Activated T-helper 17 cell treated with anti-CD3 and anti-CD28 coated beads, Interleukin-2, amount 50 U/mL, for 72 hours (primary cell): ENCODE data around the gene OR12D2. TPM values are rescaled to one million over a fixed set of nuclear protein-coding genes. Genes with fewer than 3 reads are reported as not detected.
"Not testable (repeated sequence)": the region's sequence is repeated elsewhere in the genome, so short reads cannot be mapped to it uniquely, and the experiment has no call there.

Experiments
- ATAC-seq: fragments of 150-1000 bp; cut with Tn5 transposase; replicated peaks from 2 replicates; pipeline ENCODE4 v1.10.0; 2021; ENCODE audit warnings: mild to moderate bottlenecking, moderate library complexity
- H3K27ac Mint-ChIP-seq: one replicate; pipeline ENCODE4 v1.8.0; 2022; ENCODE audit warnings: mixed read lengths
- H3K27me3 Mint-ChIP-seq: one replicate; pipeline ENCODE4 v1.8.0; 2022; ENCODE audit warnings: mixed read lengths
- H3K36me3 Mint-ChIP-seq: one replicate; pipeline ENCODE4 v1.8.0; 2022; ENCODE audit warnings: low read depth, mild to moderate bottlenecking, mixed read lengths
- H3K4me1 Mint-ChIP-seq: one replicate; pipeline ENCODE4 v1.8.0; 2022; ENCODE audit warnings: mixed read lengths
- H3K4me3 Mint-ChIP-seq: one replicate; pipeline ENCODE4 v1.8.0; 2022; ENCODE audit warnings: mild to moderate bottlenecking, mixed read lengths
- H3K9me3 Mint-ChIP-seq: one replicate; pipeline ENCODE4 v1.8.0; 2022; ENCODE audit warnings: mixed read lengths
- total RNA-seq, 2 donors: library from RNA; stranded (reverse); gene quantifications; one replicate each; pipeline ENCODE4 v1.2.3, GENCODE V29; 2022

Gene OR12D2, protein sequence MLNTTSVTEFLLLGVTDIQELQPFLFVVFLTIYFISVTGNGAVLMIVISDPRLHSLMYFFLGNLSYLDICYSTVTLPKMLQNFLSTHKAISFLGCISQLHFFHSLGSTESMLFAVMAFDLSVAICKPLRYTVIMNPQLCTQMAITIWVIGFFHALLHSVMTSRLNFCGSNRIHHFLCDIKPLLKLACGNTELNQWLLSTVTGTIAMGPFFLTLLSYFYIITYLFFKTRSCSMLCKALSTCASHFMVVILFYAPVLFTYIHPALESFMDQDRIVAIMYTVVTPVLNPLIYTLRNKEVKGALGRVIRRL
- not detected for total RNA-seq

DNA sequence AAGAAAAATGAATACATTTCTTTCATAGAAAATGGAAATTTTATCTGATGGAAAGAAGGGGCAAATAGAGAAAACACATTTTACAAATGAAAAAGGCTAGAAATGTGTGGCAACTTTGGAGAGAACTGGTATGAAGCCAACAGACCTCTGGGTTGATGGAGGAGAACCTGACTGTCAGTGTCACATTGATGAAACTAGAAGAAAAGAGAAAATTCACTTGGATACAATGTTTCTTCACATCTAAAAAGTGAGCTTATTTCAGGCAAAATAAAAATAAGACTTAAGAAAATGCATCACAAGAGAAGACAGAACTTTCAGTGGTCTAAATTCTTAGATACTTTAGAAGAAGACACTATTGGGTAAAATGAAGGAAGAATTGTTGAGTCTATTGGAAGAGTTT, at the start of gene OR12D2:
OR12D2 (plus strand) TSS at position 301 of the 400 bp plus-strand sequence. CDS start 1,069 bp downstream, outside the sequence.
- Mint-ChIP-seq H3K27ac (no peak within 1 kb of the TSS), H3K27me3 (peaks cover 40% of the 10 kb centered on the region), H3K9me3 (no peaks in the 10 kb centered on the region), H3K4me3 (no peak within 1 kb of the TSS), H3K36me3 (no peaks in the 10 kb centered on the region), H3K4me1 (no peaks in the 10 kb centered on the region)
- ATAC-seq: no peak

DNA sequence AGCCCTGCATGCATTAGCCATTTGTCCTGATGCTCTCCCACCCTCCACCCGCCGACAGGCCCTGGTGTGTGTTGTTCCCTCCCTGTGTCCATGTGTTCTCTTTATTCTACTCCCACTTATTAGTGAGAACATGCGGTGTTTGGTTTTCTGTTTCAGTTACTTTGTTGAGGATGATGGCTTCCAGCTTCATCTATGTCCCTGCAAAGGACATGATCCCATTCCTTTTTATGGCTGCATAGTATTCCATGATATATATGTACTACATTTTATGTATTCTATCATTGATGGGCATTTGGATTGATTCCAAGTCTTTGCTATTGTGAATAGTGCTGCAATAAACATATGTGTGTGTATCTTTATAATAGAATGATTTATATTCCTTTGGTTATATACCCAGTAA, 46.1 kb upstream of the OR12D2 start:
- not testable (repeated sequence) for H3K4me1 Mint-ChIP-seq, H3K9me3 Mint-ChIP-seq, H3K27ac Mint-ChIP-seq, H3K4me3 Mint-ChIP-seq, ATAC-seq, H3K36me3 Mint-ChIP-seq
- peaks cover 47% of the 10 kb centered on the region for H3K27me3 Mint-ChIP-seq

DNA sequence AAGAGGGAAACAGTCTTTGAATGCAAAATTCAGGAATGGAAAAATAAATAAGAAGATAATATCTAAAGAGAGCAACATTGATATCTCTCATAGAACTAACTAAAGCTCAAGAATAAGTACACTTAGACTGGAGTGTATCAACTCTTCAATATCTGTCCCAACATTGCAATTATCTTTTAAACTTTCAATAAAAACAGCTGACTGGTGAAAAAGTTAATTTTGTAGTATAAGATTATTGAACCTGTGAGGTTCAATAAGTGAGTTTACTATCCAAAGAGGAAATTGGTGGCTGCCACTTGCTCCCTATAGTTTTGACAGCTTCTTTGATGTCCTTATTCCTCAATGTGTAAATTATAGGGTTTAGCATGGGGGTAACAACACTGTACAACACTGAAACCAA, 40.5 kb upstream of the OR12D2 start:
- Mint-ChIP-seq H3K27me3 (peaks cover 52% of the 10 kb centered on the region), H3K4me3 (no peak overlapping the region), H3K4me1 (no peaks in the 10 kb centered on the region), H3K9me3 (peaks cover 7% of the 10 kb centered on the region), H3K36me3 (no peaks in the 10 kb centered on the region), H3K27ac (no peak overlapping the region)
- ATAC-seq: no peak

DNA sequence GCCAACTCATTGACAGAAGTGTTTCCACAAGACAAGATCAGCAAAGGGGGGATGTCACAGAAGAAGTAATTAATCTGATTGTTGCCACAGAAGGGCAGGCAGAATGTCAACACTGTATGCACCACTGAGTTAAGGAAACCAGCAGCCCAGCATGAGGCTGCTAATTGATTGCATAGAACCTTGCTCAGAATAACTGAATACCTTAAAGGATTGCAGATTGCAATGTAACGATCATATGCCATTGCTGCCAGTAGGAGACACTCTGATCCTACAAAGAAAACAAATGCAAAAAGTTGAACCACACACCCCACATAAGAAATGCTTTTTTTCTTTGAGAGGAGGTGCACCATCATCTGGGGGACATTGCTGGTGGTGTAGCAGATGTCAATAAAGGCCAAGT, 39.8 kb upstream of the OR12D2 start:
- H3K4me3 Mint-ChIP-seq: no peak overlapping the region
- ATAC-seq: no peak
- peaks cover 7% of the 10 kb centered on the region for H3K9me3 Mint-ChIP-seq
- H3K4me1 Mint-ChIP-seq: no peaks in the 10 kb centered on the region
- H3K27me3 Mint-ChIP-seq: peaks cover 52% of the 10 kb centered on the region
- no peak overlapping the region for H3K27ac Mint-ChIP-seq
- H3K36me3 Mint-ChIP-seq: no peaks in the 10 kb centered on the region

DNA sequence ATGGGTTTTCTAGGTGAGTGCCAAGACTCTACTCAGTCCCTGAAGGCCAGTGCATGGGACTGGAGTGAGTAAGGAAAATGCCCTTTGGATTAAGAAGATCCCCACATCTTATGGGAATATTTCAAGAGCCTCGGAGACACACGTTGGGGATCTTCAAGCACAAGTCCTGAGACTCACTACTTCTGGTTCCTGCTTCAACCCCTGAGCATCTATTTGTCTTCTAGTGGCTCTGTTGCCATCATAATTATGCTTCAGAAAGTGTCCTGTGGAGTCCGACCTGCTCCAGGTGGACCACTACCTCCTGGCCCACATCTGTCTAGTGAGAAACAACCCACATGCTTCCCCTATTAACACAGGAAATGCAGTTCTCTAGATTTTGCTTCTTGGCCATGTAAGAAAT, 26.7 kb upstream of the OR12D2 start, which contains the start of gene OR5V1:
OR5V1 (minus strand) TSS at position 101 of the 400 bp plus-strand sequence. CDS start 12,670 bp downstream, outside the sequence.
- ATAC-seq: no peak
- peaks cover 19% of the 10 kb centered on the region for H3K27me3 Mint-ChIP-seq
- H3K36me3 Mint-ChIP-seq: no peaks in the 10 kb centered on the region
- no peaks in the 10 kb centered on the region for H3K4me1 Mint-ChIP-seq
- H3K9me3 Mint-ChIP-seq: no peaks in the 10 kb centered on the region
- H3K27ac Mint-ChIP-seq: no peak within 1 kb of the TSS
- no peak within 1 kb of the TSS for H3K4me3 Mint-ChIP-seq

DNA sequence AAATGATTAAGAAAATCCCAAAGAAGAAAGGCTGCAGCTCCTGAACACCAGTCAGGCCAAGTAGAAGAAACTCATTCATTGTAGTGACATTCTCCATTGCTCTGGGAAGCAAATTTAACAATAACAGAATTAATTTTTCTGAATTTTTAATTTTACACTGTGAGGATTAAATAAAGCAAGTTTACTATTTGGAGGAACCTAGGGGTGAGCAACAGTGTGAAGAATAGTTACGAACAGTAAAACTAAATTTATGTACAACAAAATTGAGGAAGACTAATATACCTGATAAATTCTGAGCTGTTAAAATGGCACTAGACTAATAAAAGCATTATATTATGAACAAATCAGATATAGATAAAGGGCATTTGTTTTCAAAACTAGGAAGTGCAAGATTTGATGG, 20.2 kb upstream of the OR12D2 start, which contains the start of gene OR12D3:
OR12D3 (minus strand) TSS at position 101 of the 400 bp plus-strand sequence; CDS start at position 97, 4 bp downstream.
- no peak within 1 kb of the TSS for H3K27ac Mint-ChIP-seq
- peaks cover 28% of the 10 kb centered on the region for H3K27me3 Mint-ChIP-seq
- no peak within 1 kb of the TSS for H3K4me3 Mint-ChIP-seq
- no peaks in the 10 kb centered on the region for H3K4me1 Mint-ChIP-seq
- no peaks in the 10 kb centered on the region for H3K36me3 Mint-ChIP-seq
- no peaks in the 10 kb centered on the region for H3K9me3 Mint-ChIP-seq
- no peak for ATAC-seq

DNA sequence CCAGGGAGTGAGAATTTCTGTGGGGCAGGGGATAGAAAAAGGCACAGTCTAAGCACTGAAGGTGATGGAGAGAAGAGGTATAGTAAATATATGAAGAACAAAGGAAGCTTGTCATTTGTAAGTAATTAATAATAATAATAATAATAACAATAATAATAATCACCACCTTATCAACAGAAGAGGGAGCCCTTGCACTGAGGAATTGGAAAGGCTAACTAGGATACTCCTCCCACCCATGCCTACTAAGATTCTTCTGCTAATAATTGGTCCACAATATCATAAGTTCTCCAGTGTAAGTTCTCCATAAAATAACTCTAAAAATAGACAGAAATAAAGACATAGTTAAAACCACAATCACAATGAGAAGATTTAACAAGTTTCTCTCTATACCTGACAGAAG, 19.4 kb upstream of the OR12D2 start:
- Mint-ChIP-seq H3K27ac (no peak overlapping the region), H3K4me1 (no peaks in the 10 kb centered on the region), H3K9me3 (no peaks in the 10 kb centered on the region), H3K36me3 (no peaks in the 10 kb centered on the region), H3K4me3 (no peak overlapping the region), H3K27me3 (peaks cover 26% of the 10 kb centered on the region)
- ATAC-seq: no peak

DNA sequence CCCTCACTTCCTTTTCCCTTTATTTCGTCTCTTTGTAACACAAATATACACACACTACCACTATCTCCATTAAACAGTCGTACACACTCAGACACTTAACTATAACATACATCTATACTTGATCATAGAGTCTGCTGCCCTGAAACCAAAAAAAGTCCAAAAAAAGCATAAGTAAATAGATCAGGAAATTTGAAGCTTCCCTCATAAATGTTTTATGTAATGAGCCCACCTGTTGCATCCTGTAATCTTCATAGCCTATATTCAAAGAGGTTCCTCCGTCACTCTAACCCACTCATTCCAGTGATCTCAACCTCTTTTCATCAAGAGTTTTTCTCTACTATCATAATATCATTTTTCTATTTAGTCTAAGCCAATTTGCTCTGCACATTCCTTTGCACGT, 6.9 kb upstream of the OR12D2 start:
- H3K4me3 Mint-ChIP-seq: no peak overlapping the region
- no peaks in the 10 kb centered on the region for H3K9me3 Mint-ChIP-seq
- H3K27ac Mint-ChIP-seq: no peak overlapping the region
- H3K27me3 Mint-ChIP-seq: peaks cover 39% of the 10 kb centered on the region
- ATAC-seq: no peak
- no peaks in the 10 kb centered on the region for H3K4me1 Mint-ChIP-seq
- no peaks in the 10 kb centered on the region for H3K36me3 Mint-ChIP-seq

DNA sequence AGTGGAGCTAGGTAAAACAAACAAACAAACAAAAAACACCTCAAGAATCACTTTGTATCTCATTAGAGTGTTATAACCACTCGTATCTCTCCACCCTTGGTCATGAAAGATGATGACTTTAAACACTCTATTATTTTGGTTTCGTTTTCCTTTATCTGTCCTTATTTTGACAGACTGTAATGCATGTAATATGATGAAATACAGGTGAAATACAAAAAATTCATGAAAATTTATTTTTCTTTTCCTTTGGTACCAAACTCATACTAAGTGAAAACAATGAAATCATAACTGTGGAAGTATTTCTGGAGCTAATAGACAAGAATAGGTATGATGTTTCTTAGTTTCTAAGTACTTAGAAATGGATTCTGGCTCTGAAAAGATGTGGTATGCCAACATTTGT, 4.1 kb downstream of the OR12D2 start:
- Mint-ChIP-seq H3K36me3 (no peaks in the 10 kb centered on the region), H3K27me3 (peaks cover 41% of the 10 kb centered on the region), H3K9me3 (no peaks in the 10 kb centered on the region), H3K4me1 (no peaks in the 10 kb centered on the region), H3K27ac (no peak overlapping the region), H3K4me3 (no peak overlapping the region)
- ATAC-seq: no peak

DNA sequence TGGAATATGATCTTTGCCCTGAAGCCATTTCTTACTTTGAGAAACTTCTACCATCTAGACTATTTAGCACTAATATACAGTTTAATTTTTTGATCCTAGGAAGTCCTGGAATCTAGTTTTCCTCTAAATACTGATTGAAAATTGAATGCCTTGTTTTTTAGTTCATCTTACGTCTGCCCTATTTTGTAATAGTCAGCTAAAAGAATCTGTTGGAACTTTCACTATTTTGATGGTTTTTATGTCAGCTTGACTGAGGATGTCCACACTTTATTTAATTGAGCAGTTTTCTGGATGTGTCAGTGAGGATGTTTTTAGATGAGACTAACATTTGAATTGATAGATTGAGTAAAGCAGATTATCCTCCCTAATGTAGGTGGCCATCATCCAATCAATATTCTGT, 8.4 kb downstream of the OR12D2 start:
- H3K27ac Mint-ChIP-seq: no peak overlapping the region
- H3K27me3 Mint-ChIP-seq: peaks cover 29% of the 10 kb centered on the region
- no peaks in the 10 kb centered on the region for H3K36me3 Mint-ChIP-seq
- H3K4me3 Mint-ChIP-seq: no peak overlapping the region
- no peaks in the 10 kb centered on the region for H3K9me3 Mint-ChIP-seq
- no peaks in the 10 kb centered on the region for H3K4me1 Mint-ChIP-seq
- no peak for ATAC-seq

DNA sequence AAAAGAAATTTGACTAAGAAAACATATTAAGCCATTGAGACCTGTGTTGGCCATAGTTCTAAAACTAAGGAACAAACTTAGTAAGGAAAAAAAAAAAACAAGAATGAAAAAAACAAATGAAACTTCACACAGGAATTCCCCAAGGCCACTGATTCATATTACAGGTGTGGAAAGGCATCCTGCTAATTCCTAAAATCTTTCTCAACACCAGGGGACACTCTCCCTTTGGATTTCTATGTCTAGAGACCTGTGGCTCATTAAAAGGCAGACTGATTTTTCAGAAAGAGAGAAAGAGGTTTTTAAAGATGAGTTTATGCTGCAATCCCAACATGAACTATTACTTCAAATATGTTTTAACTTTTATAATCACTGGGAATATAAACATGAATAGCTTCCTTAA, 19.2 kb downstream of the OR12D2 start, which contains the start of gene OR12D1:
OR12D1 (plus strand) TSS at position 341 of the 400 bp plus-strand sequence.
- ATAC-seq: no peak
- no peaks in the 10 kb centered on the region for H3K36me3 Mint-ChIP-seq
- H3K4me3 Mint-ChIP-seq: no peak within 1 kb of the TSS

DNA sequence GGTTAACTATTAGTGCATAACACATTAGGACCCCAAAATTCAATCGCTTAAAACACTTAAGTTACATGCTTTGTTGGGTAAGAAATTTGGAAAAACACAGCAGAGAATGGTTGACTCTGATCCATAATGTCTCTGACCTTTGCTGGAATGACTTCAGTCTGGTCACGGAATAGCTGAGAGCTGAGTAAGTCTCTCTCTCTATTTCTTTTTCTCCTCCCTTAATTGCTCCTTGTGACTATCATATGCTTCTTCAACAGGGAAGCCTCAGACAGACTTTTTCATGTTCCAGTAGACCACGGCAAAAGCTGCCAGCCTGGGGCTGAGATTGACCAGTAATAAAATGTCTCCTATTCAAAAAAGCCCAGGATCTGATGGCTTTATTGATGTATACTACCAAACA, 24.1 kb downstream of the OR12D2 start:
- Mint-ChIP-seq H3K4me1 (no peaks in the 10 kb centered on the region), H3K36me3 (no peaks in the 10 kb centered on the region), H3K9me3 (no peaks in the 10 kb centered on the region), H3K27ac (no peak overlapping the region), H3K4me3 (no peak overlapping the region), H3K27me3 (peaks cover 37% of the 10 kb centered on the region)
- no peak for ATAC-seq

More for the DNA sequence above, 19.2 kb downstream of the OR12D2 start, which contains the start of gene OR12D1:
- Mint-ChIP-seq H3K27ac (no peak within 1 kb of the TSS), H3K27me3 (peaks cover 54% of the 10 kb centered on the region), H3K9me3 (peaks cover 14% of the 10 kb centered on the region), H3K4me1 (no peaks in the 10 kb centered on the region)

DNA sequence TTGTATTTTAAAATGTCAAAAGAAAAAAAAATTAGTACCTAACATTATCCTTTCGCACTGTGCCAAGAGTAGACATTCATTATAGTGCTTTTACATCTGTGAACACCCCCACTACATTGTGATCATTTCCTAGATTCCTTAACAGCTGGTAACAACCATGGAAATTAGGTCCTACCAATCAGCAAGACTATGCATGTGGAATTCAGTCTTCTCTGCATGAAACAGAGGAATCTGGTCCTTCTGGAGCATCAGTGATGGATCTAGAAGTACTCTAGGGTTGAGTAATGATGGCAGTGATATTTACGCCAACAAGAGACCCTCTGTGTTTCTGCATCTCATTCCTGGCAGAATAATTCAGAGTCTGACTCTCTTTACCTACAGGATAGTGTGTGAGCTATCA, 28.7 kb downstream of the OR12D2 start:
- Mint-ChIP-seq H3K36me3 (no peaks in the 10 kb centered on the region), H3K4me3 (no peak overlapping the region), H3K27ac (no peak overlapping the region), H3K9me3 (no peaks in the 10 kb centered on the region), H3K4me1 (no peaks in the 10 kb centered on the region), H3K27me3 (peaks cover 34% of the 10 kb centered on the region)
- ATAC-seq: no peak

DNA sequence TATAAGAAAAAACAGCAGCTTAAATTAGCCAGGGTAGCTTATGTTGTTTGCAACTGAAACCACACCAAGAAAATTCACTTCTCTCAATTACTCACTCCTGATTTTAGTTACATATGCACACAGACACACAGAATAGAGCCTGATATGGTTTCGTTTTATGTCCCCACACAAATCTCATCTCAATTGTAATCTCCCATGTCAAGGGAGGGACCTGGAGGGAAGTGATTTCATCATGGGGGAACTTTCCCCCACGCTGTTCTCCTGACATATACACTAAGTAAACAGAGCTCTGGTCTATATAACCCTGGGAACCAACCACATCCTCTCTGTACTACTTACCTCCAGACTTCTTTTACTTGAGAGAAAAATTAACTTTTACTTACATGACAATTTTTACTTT, 29.1 kb downstream of the OR12D2 start:
- Mint-ChIP-seq H3K27me3 (peaks cover 36% of the 10 kb centered on the region), H3K9me3 (no peaks in the 10 kb centered on the region), H3K27ac (no peak overlapping the region), H3K4me1 (no peaks in the 10 kb centered on the region), H3K4me3 (no peak overlapping the region), H3K36me3 (no peaks in the 10 kb centered on the region)
- peak; percentile 88 for ATAC-seq

DNA sequence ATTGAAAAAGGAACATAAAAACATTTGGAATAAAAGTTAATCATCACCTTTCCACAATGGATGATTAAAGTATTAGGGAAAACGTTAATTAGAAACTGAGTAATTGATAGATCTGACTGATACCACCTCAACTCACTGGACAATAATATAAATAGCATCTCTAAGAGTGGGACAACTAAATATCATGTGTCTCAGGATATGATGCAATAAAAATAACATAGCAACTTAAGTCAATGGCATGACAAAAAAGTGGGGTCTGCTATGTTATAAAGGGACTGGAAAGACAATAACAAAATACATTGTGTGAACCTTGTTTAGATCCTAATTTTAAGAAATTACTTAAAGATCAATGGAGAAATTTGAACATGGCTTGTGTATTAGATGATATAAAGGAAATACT, 29.6 kb downstream of the OR12D2 start:
- no peak for ATAC-seq
- H3K36me3 Mint-ChIP-seq: no peaks in the 10 kb centered on the region

More for the DNA sequence above, 29.6 kb downstream of the OR12D2 start:
- no peak overlapping the region for H3K4me3 Mint-ChIP-seq
- H3K9me3 Mint-ChIP-seq: no peaks in the 10 kb centered on the region
- H3K27me3 Mint-ChIP-seq: peaks cover 33% of the 10 kb centered on the region
- no peaks in the 10 kb centered on the region for H3K4me1 Mint-ChIP-seq
- no peak overlapping the region for H3K27ac Mint-ChIP-seq
